ENCODE data around the gene MAP4K3.
"Not testable (repeated sequence)": the region's sequence is repeated elsewhere in the genome, so short reads cannot be mapped to it uniquely, and the experiment has no call there.

The MAP4K3 gene

DNA sequence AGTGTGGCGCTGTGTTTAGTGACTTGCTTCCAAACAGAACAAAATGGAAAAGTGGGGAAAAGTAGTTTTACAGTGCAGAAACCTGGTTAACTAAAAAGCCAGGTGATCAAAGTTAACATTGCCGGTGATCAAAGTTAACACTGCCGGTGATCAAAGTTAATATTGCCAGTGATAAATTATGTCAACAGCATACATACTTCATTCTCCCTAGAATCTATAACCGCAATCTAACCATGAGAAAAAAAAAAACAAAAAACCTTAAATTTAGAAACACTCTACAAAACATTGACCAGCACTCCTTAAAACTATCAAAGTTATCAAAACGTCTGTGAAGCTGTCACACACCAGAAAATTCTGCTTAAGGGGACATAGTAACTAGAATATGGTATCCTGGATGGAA lies 18.6 kb downstream of the MAP4K3 start:
- in situ Hi-C loops (cut with HindIII; ENCODE audit: low pct_ligation_motif_present, low pct_unique_long_range_greater_than_20kb, low sequenced_read_pairs) = no loop called here
- no peak for DNase-seq

DNA sequence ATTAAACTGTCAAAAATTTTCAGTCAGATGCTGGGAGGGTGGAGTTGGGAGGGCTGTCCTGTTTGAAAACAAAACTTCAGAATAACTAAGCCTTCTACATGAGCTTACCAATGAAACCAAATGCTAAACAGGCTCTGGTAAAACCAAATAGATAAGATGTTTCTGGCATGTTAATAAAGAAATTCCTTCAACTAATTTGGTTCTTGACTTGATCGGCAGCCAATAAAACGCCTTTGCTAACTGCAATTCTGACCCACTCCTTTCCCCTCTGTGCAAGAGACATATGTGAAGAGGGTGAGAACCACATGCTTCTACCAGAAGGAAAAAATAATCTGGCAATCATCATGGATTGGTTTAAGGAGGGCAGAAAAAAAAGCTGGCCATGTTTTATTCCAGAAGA lies 20.9 kb downstream of the MAP4K3 start:
- in situ Hi-C loops (cut with HindIII; ENCODE audit: low pct_ligation_motif_present, low pct_unique_long_range_greater_than_20kb, low sequenced_read_pairs) = no loop called here
- DNase-seq = no peak

DNA sequence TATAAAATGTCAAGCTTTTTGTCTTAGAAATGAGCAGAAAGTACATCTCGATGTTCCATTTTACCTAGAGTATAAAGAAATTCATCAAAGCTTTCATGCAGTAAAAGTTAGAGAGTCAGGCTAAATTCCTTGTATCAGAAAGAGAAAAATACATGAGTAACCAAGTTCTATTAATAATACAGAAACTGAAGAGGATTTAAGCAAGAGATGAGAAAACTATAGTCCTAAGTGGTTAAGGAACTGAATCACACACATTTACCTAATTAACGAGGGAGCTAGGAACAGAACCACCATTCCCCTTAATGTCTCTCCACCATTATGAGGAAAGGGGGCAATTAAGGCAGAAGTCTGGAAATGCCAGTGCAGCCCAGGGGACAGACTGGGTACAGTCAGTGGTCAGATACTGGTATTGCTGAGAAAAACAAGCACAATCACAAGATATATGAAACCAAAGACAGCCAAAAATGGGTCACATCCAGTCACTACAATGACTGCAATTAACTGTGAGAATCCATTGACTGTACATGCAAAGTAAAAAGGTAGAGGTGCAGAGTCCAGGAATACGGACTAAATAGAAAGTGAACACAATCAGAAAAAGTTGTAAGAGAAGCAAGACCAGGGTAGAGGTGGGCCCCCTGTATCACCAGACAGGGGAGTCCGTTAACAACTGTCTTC lies 23.9 kb downstream of the MAP4K3 start:
- in situ Hi-C loops (cut with HindIII; ENCODE audit: low pct_ligation_motif_present, low pct_unique_long_range_greater_than_20kb, low sequenced_read_pairs) = no loop called here
- DNase-seq = no peak

DNA sequence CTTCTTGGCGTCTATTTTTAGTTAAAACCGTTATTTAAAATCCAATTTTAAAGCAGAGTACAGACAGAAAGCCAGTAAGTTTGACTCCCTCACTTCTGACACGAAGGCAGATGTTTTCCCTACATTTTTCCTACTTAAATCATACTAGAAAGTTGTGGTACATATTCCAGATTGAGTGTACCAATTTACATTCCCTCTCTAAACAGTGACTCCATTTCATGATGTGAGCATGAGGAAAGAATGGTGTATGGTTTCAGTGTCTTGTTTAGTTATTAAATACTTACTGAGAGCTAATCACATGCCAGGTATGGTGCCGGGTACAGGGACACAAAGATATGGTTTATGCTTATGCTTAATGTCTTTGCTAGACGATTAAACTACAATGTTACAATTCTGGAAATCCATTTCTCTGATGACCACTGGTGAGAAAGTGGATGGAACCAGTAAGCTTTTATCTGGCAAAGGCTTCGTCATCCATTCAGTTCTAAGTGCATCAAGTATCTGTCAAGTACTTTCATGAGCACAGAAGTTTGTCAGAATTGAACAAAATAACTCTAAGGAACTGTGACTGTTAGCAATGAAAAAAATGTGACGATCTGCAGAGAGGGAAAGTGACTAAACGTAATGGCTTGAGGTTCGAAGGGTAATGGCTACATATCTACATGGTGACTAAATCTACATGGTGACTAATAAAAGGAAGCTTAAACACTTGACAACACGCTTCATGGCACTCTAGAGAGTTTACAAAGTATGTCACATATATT lies 25.7 kb downstream of the MAP4K3 start:
- in situ Hi-C loops (cut with HindIII; ENCODE audit: low pct_ligation_motif_present, low pct_unique_long_range_greater_than_20kb, low sequenced_read_pairs) = no loop called here
- peak; percentile 98 for DNase-seq

DNA sequence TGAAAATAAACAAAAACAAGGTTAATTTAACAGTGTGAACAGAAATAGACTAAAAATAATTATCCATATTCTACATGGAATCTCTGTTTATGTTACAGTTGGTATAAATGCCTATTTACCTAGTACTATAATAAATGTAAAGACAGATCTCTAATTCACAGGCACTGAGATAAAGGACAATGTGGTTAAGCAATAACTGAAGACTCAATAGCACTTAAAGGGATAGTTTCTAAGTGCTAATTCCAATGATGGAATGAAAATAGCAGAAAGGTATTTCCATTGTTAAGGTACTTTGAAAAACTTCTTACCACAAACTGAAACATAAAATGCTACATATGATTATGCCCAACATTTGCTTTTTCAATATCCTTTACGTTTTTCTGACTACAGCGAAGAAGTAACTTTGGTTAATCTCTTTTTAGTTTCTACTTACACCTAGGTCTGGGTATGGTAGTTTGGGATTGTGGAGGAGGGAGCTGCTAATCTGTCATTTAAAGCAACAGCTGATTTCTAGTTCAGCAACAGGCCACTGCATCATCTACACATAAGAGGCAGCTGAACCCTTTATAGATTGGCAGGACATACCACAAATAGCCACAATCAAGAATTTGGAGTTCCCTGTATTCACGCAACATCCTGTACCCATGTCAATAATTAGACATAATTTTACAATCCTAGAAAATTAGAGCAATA lies 27.2 kb downstream of the MAP4K3 start:
- in situ Hi-C loops (cut with HindIII; ENCODE audit: low pct_ligation_motif_present, low pct_unique_long_range_greater_than_20kb, low sequenced_read_pairs) = no loop called here
- peak; percentile 25 for DNase-seq

DNA sequence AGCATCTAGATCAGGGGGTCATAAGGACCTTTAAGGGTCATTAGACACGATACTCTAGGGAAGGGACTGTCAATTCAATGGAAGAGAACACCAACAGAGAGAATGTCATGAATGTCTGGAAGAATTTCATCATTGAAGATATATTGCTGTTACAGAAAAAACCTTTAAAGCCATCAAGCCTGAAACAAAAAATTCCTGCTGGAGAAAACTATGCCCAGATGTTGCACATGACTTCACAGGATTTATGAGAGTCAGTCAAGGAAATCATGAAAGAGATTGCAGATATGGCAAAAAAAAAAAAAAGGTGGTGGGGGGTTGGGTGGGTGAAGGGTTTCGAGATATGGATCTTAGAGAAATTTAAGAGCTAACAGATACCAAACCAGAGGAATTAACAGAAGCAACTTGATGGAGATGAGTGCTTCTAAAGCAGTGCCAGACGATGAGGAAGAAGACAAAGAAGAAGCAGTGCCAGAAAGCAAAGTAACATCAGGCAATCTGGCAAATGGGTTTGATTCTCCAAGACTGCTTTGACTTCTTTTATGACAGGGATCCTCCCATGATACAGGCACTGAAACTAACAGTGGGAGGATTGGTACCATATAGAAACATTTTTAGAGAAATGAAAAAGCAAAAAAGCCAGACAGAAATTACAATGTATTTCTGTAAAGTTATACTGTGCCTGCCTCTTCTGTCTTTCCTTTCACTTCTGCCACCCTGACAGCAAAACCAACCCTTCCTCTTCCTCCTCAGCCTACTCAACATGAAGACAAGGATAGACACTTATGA lies 28.5 kb downstream of the MAP4K3 start:
- in situ Hi-C loops (cut with HindIII; ENCODE audit: low pct_ligation_motif_present, low pct_unique_long_range_greater_than_20kb, low sequenced_read_pairs) = no loop called here
- peak; percentile 65 for DNase-seq

DNA sequence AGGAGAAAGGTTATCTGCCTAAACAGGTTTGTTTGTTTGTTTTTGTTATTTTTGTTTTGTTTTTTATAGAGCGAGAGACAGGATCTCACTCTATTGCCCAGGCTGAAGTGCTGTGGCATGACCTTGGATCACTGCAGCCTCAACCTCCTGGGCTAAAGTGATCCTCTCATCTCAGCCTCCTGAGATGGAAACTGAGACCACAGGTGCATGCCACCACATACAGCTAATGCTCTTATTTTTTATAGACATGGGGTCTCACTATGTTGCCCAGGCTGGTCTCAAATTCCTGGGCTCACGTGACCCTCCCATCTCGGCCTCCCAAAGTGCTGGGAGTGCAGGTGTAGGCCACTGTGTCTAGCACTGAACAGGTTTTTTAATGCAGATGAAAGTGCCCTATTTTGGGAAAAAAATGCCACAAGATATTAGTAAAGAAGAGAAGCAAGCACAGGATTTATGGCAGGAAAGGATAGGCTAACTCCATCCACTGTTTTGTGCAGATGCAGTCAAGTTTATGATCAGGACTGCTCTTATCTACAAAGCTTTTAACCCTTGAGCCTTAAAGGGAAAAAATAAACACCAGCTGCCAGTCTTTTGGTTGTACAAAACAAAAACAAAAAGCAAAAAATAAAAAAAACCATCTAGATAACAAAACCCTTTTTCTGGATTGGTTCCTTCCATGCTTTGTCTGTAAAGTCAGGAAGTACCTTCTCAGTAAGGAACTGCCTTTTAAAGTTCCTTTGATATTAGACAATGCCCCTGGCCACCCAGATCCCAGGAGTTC lies 29.4 kb downstream of the MAP4K3 start:
- in situ Hi-C loops (cut with HindIII; ENCODE audit: low pct_ligation_motif_present, low pct_unique_long_range_greater_than_20kb, low sequenced_read_pairs) = no loop called here
- no peak for DNase-seq

DNA sequence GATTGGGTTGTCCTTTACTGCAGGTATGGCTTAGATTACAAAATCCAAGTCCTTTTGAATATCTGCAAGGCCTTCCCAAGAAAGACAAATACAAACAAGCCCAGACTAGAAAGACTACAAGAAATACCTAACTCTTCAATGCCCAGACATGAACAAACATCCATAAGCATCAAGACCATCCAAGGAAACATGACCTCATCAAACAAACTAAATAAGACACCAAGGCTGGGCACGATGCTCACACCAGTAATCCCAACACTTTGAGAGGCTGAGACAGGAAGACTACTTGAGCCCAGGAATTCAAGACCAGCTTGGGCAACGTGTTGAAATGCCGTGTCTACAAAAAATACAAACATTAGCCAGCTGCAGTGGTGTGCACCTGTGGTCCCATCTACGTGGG lies 31.7 kb downstream of the MAP4K3 start:
- in situ Hi-C loops (cut with HindIII; ENCODE audit: low pct_ligation_motif_present, low pct_unique_long_range_greater_than_20kb, low sequenced_read_pairs) = no loop called here

DNA sequence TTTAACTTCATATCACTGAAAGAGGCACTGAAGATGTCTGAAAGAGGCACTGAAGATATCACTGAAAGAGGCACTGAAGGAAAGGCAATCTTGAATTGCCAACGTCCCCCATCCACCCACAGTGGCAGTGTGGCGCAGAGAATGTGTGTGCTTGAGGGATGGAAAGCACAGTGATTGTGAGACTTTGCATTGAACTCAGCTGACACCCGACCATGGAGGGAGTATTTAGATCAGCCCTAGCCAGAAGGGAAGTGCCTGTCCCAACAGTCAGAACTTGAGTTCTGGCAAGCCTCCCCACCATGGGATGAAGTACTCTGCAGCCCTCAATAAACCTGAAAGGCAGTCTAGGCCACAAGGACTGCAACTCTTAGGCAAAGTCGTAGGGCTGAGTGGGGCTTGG lies 33.8 kb downstream of the MAP4K3 start:
- no peak for DNase-seq
- in situ Hi-C loops (cut with HindIII; ENCODE audit: low pct_ligation_motif_present, low pct_unique_long_range_greater_than_20kb, low sequenced_read_pairs) = no loop called here

More for the DNA sequence above, 31.7 kb downstream of the MAP4K3 start:
- DNase-seq = no peak

DNA sequence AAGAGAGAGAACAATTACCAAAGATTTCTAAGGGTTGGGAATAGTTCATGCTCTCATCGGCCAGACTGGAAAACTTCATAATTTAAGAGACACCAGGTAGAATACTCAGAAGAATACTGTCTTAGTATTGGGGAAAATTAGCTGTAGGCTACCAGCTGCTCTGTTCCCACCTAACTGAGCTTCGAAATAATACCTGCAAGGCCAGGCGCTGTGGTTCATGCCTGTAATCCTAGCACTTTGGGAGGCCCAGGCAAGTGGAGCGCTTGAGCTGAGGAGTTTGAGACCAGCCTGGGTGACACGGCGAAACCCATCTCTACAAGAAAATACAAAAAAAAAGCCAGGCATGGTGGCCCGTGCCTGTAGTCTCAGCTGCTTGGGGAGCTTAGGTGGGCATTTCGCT lies 35.8 kb downstream of the MAP4K3 start:
- DNase-seq = no peak
- in situ Hi-C loops (cut with HindIII; ENCODE audit: low pct_ligation_motif_present, low pct_unique_long_range_greater_than_20kb, low sequenced_read_pairs) = no loop called here

DNA sequence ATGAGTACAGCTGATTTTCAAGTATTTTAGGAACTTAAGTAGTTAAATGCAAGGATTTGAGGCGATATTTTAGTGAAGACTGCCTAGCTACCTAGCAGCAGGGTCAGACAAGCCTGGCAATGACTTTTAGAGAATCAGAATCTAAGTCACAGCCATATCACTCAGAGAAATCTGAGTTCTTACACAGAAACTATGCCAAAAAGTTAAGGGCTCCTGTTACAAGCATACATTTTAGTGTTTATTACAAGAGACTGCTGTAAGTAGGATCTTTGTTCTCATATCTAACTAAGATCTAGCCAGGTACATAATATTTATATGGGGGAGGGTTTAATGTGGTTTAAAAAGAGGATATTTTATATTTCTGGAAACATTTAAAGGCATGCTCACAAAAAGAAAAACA lies 37.5 kb downstream of the MAP4K3 start:
- no peak for DNase-seq
- in situ Hi-C loops (cut with HindIII; ENCODE audit: low pct_ligation_motif_present, low pct_unique_long_range_greater_than_20kb, low sequenced_read_pairs) = no loop called here

DNA sequence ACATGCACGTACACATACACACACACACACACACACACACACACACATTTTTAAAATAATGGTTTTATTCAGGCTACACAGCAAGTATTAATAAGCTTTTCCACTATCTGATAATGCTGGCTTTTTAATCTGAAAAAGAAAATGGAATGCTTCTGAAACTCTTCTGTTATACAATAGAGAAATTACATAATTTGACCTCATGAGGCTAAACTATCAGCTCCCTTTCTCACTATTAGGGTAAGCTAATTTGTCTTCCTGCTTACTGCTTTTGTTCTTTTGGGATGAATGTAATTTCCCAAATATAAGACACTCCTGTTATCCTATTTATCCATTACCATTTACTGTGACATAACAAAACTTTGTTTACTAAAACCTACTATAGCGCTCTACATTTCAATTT lies 41.8 kb downstream of the MAP4K3 start:
- no peak for DNase-seq
- in situ Hi-C loops (cut with HindIII; ENCODE audit: low pct_ligation_motif_present, low pct_unique_long_range_greater_than_20kb, low sequenced_read_pairs) = no loop called here

DNA sequence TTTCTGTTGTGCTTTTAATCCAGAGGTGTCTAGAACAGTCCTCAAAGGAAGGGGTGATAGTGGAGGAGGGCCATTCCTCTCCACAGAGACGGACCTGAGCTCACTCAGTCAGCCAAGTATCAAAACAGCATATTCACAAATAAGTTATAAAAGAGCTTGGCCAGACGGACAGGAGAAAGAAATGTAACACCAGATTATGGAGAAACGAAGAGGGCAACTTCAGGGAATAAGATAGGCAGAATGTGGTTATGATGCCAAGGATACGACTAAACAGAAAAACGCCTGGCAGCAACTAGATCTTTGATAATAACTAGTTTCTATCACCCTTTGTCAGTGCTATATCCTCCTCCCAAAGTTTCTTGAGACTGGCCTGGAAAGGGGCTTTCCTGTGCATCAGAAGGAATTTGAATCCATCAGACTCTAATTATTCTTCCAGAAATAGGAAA lies 42.5 kb downstream of the MAP4K3 start:
- in situ Hi-C loops (cut with HindIII; ENCODE audit: low pct_ligation_motif_present, low pct_unique_long_range_greater_than_20kb, low sequenced_read_pairs) = no loop called here
- no peak for DNase-seq

DNA sequence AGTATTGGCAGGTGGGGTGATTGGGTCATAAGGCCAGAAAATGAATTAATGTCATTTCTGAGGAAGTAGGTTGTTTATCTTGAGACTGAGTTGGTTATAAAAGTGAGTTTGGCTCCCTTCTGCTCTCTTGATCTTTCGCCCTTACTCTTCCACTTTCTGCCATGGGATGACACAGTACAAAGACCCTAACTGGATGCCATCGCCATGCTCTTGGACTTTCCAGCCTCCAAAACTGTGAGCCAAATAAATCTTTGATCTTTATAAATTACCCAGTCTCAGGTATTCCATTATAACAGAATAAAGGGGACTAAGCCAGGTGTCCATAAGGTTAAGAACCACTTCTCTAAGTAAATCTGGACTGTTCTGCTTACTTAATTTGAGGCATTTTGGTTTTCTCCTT lies 44.4 kb downstream of the MAP4K3 start:
- no peak for DNase-seq
- in situ Hi-C loops (cut with HindIII; ENCODE audit: low pct_ligation_motif_present, low pct_unique_long_range_greater_than_20kb, low sequenced_read_pairs) = no loop called here

DNA sequence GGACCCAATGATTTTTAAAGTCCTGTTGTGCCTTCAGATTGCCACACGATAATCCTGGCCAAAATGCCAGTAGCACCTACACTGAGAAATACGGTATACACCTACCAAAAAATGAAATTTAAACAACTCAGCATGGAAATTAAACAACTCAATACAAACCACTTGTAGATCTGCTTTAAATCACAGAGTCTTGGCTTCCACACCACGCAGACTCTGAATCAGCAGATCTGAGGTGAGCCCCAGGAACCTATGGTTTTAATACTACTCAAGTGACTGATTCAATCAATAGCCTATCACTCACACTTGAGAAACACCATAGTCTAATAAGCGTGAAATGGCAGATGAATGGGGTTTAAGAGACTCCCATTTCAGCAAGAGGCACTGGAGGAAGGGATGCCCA lies 46.9 kb downstream of the MAP4K3 start:
- no peak for DNase-seq
- in situ Hi-C loops (cut with HindIII; ENCODE audit: low pct_ligation_motif_present, low pct_unique_long_range_greater_than_20kb, low sequenced_read_pairs) = no loop called here

DNA sequence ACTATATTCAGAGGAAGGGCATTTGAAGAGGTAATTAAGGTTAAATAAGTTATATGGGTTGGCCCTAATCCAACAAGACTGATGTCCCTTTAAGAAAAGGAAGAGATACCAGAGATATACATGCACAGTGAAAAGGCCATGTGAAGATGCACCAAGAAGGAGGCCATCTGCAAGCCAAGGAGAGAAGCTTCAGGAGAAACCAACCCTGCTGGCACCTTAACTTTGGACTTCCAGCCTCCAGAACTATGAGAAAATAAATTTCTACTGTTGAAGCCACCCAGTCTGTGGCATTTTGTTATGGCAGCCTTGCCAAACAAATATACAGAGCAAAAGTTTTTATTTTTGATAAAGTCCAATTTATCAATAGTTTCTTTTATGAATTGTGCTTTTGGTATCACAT lies 51.0 kb downstream of the MAP4K3 start:
- no peak for DNase-seq
- in situ Hi-C loops (cut with HindIII; ENCODE audit: low pct_ligation_motif_present, low pct_unique_long_range_greater_than_20kb, low sequenced_read_pairs) = no loop called here

DNA sequence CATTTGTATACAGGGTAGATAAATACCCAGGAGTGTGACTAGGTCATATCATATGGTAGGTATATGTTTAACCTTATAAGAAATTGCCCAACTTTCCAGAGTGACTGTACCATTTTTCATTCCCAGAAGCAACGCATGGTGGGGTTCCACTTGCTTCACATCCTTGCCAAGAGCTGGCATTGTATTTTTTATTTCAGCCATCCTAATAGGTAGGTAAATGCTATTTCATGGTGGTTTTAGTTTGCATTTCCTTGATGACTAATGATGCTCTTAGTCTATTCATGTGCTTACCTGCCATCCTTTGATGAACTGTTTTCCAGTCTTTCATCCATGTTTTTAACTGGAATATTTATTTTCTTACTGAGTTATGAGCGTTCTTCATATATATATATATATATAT lies 51.9 kb downstream of the MAP4K3 start:
- DNase-seq = no peak
- in situ Hi-C loops (cut with HindIII; ENCODE audit: low pct_ligation_motif_present, low pct_unique_long_range_greater_than_20kb, low sequenced_read_pairs) = no loop called here

DNA sequence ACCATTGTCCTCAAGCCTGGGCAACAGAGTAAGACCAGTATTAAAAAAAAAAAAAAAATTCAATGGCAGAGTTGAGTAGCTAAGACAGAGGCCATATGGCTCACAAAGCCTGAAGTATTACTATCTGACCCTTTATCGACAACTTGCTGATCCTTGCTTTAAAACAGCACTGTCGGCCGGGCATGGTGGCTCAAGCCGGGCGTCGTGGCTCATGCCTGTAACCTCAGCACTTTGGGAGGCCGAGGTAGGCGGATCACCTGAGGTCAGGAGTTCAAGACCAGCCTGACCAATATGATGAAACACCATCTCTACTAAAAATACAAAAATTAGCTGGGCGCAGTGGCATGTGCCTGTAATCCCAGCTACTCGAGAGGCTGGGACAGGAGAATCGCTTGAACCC lies 53.0 kb downstream of the MAP4K3 start:
- DNase-seq; in situ Hi-C loops (cut with HindIII; ENCODE audit: low pct_ligation_motif_present, low pct_unique_long_range_greater_than_20kb, low sequenced_read_pairs): not testable (repeated sequence)

All from ACHN (cell line).